Endodermal cell (in vitro differentiated cells): ENCODE data around the gene DLX2. TPM values are rescaled to one million over a fixed set of nuclear protein-coding genes. Genes with fewer than 3 reads are reported as not detected.
A peak's percentile ranks its signal among the peaks of the same experiment; 100 is the strongest.

Experiments
- DNase-seq: peaks from one replicate; pipeline ENCODE4 v3.0.0-alpha.2; 2017
- H3K27ac ChIP-seq: 2 replicates; pipeline ENCODE4 v1.5.1; 2013; ENCODE audit warnings: mild to moderate bottlenecking, low read depth, low read length, moderate library complexity
- H3K27me3 ChIP-seq: 2 replicates; pipeline ENCODE4 v1.6.1; 2013; ENCODE audit warnings: mild to moderate bottlenecking, low read length, moderate library complexity; ENCODE audit not compliant: insufficient read depth, control insufficient read depth, poor library complexity, severe bottlenecking
- H3K36me3 ChIP-seq: 2 replicates; pipeline ENCODE4 v1.7.0; 2013; ENCODE audit warnings: mild to moderate bottlenecking, low read length, moderate library complexity; ENCODE audit not compliant: control insufficient read depth, insufficient read depth
- H3K4me1 ChIP-seq: one replicate; pipeline ENCODE4 v1.7.0; 2013; ENCODE audit warnings: low read length; ENCODE audit not compliant: control insufficient read depth, insufficient read depth
- H3K4me3 ChIP-seq: 2 replicates; pipeline ENCODE4 v1.5.1; 2013; ENCODE audit warnings: mild to moderate bottlenecking, low read length, moderate library complexity
- H3K9ac ChIP-seq: 2 replicates; pipeline ENCODE4 v1.6.1; 2013; ENCODE audit warnings: mild to moderate bottlenecking, low read length, moderate library complexity; ENCODE audit not compliant: poor library complexity, severe bottlenecking; ENCODE audit errors: extremely low read depth
- H3K9me3 ChIP-seq: 2 replicates; pipeline ENCODE4 v1.6.1; 2013; ENCODE audit warnings: mild to moderate bottlenecking, low read length, moderate library complexity; ENCODE audit not compliant: control insufficient read depth
- H3K27ac Mint-ChIP-seq: 2 replicates; pipeline ENCODE4 v1.8.0; 2020; ENCODE audit warnings: mixed read lengths
- H3K27me3 Mint-ChIP-seq: 2 replicates; pipeline ENCODE4 v1.8.0; 2021; ENCODE audit warnings: mild to moderate bottlenecking, mixed read lengths; ENCODE audit not compliant: insufficient read depth
- H3K36me3 Mint-ChIP-seq: 2 replicates; pipeline ENCODE4 v1.8.0; 2020; ENCODE audit warnings: low read depth, mixed read lengths
- H3K4me1 Mint-ChIP-seq: 2 replicates; pipeline ENCODE4 v1.8.0; 2020; ENCODE audit warnings: mixed read lengths
- H3K4me3 Mint-ChIP-seq: 2 replicates; pipeline ENCODE4 v1.8.0; 2020; ENCODE audit warnings: mild to moderate bottlenecking, moderate library complexity, mixed read lengths
- H3K9me3 Mint-ChIP-seq: 2 replicates; pipeline ENCODE4 v1.8.0; 2020; ENCODE audit warnings: mild to moderate bottlenecking, mixed read lengths
- WGBS, 2 experiments: methylation state at CpG; one replicate each; pipeline versions ENCODE4 v1.1.5 to v1.1.7; 2013; ENCODE audit warnings: missing lambda C conversion rate in 2 of 2, mixed read lengths in 1 of 2; ENCODE audit not compliant: insufficient coverage in 1 of 2, insufficient read length in 1 of 2; 5-methylcytosine and 5-hydroxymethylcytosine counted together
- total RNA-seq, 2 donors: library from RNA; stranded (reverse); fragmentation: NEBNext Ultra II Directional in 1 of 2; extraction: Animal tissue kit (Norgen Biotek cat#: 25700) in 1 of 2; gene quantifications; 2 replicates in 1 of 2; 3 replicates in 1 of 2; pipeline ENCODE4 v1.2.1, GENCODE V29; 2021
- TF ChIP-seq, protein P1 (sequence below): fragments of 200-600 bp; sonication (generic); conservative IDR thresholded peaks from 2 replicates; pipeline ENCODE4 v1.5.0; 2021; ENCODE audit warnings: antibody characterized with exemption, mild to moderate bottlenecking

Gene DLX2
- total RNA-seq, 2 donors from 2014 or later, result 0.13 TPM; not detected in 1

- Histone ChIP-seq H3K27ac (no peak overlapping the region), H3K9ac (no peak overlapping the region), H3K27me3 (peaks cover 99% of the 10 kb centered on the region), H3K9me3 (no peaks in the 10 kb centered on the region), H3K36me3 (no peaks in the 10 kb centered on the region), H3K4me3 (no peak overlapping the region), H3K4me1 (peaks cover 14% of the 10 kb centered on the region)
- WGBS, 2 experiments, result 1 to 3% methylated on average over 29 to 72 of the region's 72 CpGs
- peaks cover 32% of the 10 kb centered on the region for H3K4me1 Mint-ChIP-seq
- no peaks in the 10 kb centered on the region for H3K36me3 Mint-ChIP-seq
- TF ChIP-seq, protein P1, sequence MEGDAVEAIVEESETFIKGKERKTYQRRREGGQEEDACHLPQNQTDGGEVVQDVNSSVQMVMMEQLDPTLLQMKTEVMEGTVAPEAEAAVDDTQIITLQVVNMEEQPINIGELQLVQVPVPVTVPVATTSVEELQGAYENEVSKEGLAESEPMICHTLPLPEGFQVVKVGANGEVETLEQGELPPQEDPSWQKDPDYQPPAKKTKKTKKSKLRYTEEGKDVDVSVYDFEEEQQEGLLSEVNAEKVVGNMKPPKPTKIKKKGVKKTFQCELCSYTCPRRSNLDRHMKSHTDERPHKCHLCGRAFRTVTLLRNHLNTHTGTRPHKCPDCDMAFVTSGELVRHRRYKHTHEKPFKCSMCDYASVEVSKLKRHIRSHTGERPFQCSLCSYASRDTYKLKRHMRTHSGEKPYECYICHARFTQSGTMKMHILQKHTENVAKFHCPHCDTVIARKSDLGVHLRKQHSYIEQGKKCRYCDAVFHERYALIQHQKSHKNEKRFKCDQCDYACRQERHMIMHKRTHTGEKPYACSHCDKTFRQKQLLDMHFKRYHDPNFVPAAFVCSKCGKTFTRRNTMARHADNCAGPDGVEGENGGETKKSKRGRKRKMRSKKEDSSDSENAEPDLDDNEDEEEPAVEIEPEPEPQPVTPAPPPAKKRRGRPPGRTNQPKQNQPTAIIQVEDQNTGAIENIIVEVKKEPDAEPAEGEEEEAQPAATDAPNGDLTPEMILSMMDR, result no peak
- DNase-seq, result peak; percentile 80
- peak overlapping the region; percentile 35 for H3K4me3 Mint-ChIP-seq
- H3K9me3 Mint-ChIP-seq, result no peaks in the 10 kb centered on the region
- no peak overlapping the region for H3K27ac Mint-ChIP-seq
- peaks cover 98% of the 10 kb centered on the region for H3K27me3 Mint-ChIP-seq
Measured at GRCh38 chr2:172100080-172100934, 2.4 kb downstream of the DLX2 start.

DNA sequence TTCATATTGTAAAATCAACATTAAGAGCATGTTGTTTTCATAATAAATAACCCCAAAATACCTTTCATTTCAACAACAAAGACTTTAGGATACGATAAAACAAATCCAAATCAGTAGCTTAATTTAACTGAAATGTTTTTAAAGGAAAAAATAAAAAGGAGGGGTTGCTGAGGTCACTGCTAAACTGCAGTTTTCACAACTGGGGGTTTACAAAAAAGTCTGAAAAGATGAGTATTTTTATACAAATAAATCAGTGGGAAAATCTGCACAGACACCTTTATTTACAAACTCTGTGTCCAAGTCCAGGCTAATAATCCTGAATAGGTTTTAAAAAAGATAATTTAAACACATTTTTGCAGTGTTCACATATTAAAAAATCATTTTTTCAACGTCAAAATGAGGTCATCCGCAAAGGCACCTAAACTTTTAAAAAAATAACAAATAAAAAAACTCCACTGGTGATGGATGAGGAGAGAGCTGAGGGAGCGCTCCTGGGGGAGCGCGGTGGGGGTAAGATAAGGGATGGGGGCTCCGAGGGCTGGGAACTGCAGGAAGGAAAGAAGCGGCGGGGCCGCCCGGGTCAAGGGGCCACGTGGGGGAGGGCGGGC lies 3.1 kb downstream of the DLX2 start:
- no peak overlapping the region for H3K9ac ChIP-seq
- Mint-ChIP-seq H3K27me3 (peaks cover 98% of the 10 kb centered on the region), H3K27ac (no peak overlapping the region), H3K4me3 (no peak overlapping the region), H3K9me3 (no peaks in the 10 kb centered on the region), H3K4me1 (peaks cover 34% of the 10 kb centered on the region), H3K36me3 (no peaks in the 10 kb centered on the region)
- no peak overlapping the region for H3K27ac ChIP-seq
- 0 to 2% methylated on average over 1 to 13 of the region's 13 CpGs for WGBS, 2 experiments
- H3K4me3 ChIP-seq, result no peak overlapping the region
- no peaks in the 10 kb centered on the region for H3K9me3 ChIP-seq
- H3K27me3 ChIP-seq, result peaks cover 99% of the 10 kb centered on the region
- DNase-seq, result no peak
- H3K4me1 ChIP-seq, result peaks cover 14% of the 10 kb centered on the region
- TF ChIP-seq, protein P1, result no peak
- no peaks in the 10 kb centered on the region for H3K36me3 ChIP-seq

DNA sequence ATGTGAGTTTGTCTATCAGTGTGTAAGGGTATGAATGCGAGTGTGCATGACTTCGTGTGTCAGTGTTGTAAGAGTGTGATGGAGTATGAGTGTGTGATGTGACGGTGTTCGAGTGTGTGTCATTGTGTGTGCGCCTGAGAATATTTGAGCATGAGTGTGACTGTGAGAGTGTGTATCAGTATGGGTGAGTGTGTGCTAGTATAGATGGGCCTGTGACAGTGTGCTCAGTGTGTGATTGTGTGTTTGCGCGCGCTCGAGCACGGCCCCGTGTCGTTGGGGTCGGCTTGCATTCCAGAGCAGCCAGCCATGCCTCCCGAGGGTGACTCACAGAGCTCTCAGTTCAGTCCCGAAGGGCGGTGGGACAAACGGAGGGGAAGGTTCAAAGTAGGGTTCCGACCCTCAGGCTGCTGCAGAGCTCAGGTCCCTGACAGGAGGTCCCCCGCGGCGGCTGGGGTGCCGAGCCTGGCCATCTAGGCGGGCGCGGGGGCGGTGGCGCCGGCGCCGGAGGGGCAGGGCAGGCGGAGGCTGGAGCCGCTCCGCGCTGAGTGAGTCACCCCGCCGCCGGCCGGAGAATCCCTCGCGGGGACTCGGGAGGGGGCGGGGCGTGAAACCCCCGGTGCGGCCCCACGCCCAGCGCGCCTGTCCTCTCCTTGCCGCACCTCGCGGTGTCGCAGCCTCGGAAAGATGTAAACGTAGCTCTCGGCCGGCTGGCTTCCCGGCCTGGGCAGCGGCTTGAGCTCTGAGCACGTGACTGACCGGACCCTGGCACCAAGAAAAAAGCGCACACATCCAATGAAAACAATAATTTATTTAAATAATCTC lies 3.8 kb downstream of the DLX2 start:
- WGBS, 2 experiments, result 3 to 5% methylated on average over 21 to 61 of the region's 61 CpGs
- peak overlapping the region; percentile 9 for H3K4me3 Mint-ChIP-seq
- TF ChIP-seq, protein P1, result no peak
- peaks cover 35% of the 10 kb centered on the region for H3K4me1 Mint-ChIP-seq
- peaks cover 99% of the 10 kb centered on the region for H3K27me3 ChIP-seq
- H3K9ac ChIP-seq, result no peak overlapping the region
- H3K36me3 ChIP-seq, result no peaks in the 10 kb centered on the region
- H3K27ac Mint-ChIP-seq, result no peak overlapping the region
- H3K4me1 ChIP-seq, result peaks cover 14% of the 10 kb centered on the region
- H3K9me3 Mint-ChIP-seq, result no peaks in the 10 kb centered on the region
- no peak overlapping the region for H3K27ac ChIP-seq
- H3K36me3 Mint-ChIP-seq, result no peaks in the 10 kb centered on the region
- no peaks in the 10 kb centered on the region for H3K9me3 ChIP-seq
- no peak overlapping the region for H3K4me3 ChIP-seq
- peaks cover 98% of the 10 kb centered on the region for H3K27me3 Mint-ChIP-seq
- DNase-seq, result peak; percentile 84
